Activated T-cell treated with anti-CD3 and anti-CD28 coated beads, Interleukin-2, amount 50 U/mL, for 1 hour (primary cell): ENCODE measurements around the gene LRIG1.

Experiments
- DNase-seq: peaks from one replicate; pipeline ENCODE4 v3.0.0-alpha.2; 2020

LRIG1 gene

DNA sequence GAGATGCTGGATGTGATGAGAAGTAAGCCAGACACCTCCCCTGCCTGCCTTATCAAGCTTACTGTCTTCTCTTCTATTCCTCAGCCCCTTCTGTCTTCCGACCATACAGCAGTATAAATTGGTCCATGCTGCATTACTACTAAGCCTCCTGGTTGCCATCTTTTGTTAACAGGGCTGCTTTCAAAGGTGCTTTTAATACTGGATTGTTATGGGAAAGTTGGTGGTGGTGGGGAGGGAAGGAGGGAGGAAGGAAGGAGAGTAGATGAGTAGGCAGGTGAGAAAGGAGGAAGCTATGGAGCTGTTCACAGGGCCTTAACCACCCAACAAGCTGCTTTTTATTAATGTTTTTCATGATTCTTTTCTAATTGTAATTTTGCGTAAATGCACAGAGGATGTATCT lies 165.2 kb downstream of the LRIG1 start:
- DNase-seq, result no peak
